ENCODE results near the gene SF3B3. TPM values are rescaled to one million over a fixed set of nuclear protein-coding genes. Genes with fewer than 3 reads are reported as not detected.
"Not testable (repeated sequence)": the region's sequence is repeated elsewhere in the genome, so short reads cannot be mapped to it uniquely, and the experiment has no call there.

Gene SF3B3
- total and polyA plus RNA-seq, 2 donors (not counting 1 experiment from before 2014, with no cell fraction given): 67.1 to 266 TPM

- H3K36me3 ChIP-seq (replicated peaks in 1 of 2; ENCODE audit: control extremely low read depth in 1 of 2, control insufficient read depth in 1 of 2, extremely low read depth in 1 of 2, insufficient read depth in 2 of 2, low read length in 1 of 2): peaks cover 8 to 23% of the 10 kb centered on the region in 2 experiments
- Mint-ChIP-seq H3K4me1 (peaks cover 44% of the 10 kb centered on the region), H3K27ac (peak within 1 kb of the TSS; percentile 96), H3K27me3 (no peaks in the 10 kb centered on the region), H3K4me3 (peak within 1 kb of the TSS; percentile 94), H3K9me3 (ENCODE audit: insufficient read depth) (no peaks in the 10 kb centered on the region)
- peak within 1 kb of the TSS; percentile 74 to 100 (median 87) for H3K4me3 ChIP-seq (ENCODE audit: control extremely low read depth in 1 of 5, extremely low read depth in 1 of 5, insufficient read depth in 1 of 5, low read depth in 2 of 5, low read length in 4 of 5)
- peaks cover 26 to 35% of the 10 kb centered on the region in 2 donors for H3K4me1 ChIP-seq (ENCODE audit: control insufficient read depth in 2 of 2, insufficient read depth in 2 of 2, low read length in 2 of 2)
- 0% methylated on average over 26 of the region's 36 CpGs for WGBS (ENCODE audit: insufficient coverage)
- no peak for TF ChIP-seq EZH2 (IDR thresholded peaks at IDR 0.05; ENCODE audit: borderline replicate concordance, insufficient read depth, low read depth, low read length, poor library complexity, severe bottlenecking)
- TF ChIP-seq CTCF (IDR thresholded peaks at IDR 0.05): no peak
- H3K79me2 ChIP-seq (ENCODE audit: control insufficient read depth, insufficient read depth, low read length): peaks cover 80% of the 10 kb centered on the region
- ChIA-PET POLR2A (interaction anchor here (0.7 to 2.6 kb wide), 5 partner anchors 14 to 1207 kb away, joined by 3 to 15 read pairs (median 5); no protein-coding TSS in a partner anchor), CTCF (interaction anchor here (0.6 to 1.1 kb wide), 5 partner anchors 8 to 225 kb away, joined by 3 to 6 read pairs (median 3); no protein-coding TSS in a partner anchor)
- H3K4me2 ChIP-seq (replicated peaks; ENCODE audit: low read depth, low read length, poor library complexity, severe bottlenecking): peak within 1 kb of the TSS; percentile 90
- no peaks in the 10 kb centered on the region for H3K9me3 ChIP-seq (ENCODE audit: control extremely low read depth in 1 of 3, control insufficient read depth in 2 of 3, insufficient read depth in 1 of 3, low read length in 2 of 3)
- DNase-seq (peak; percentile 94), ATAC-seq (ENCODE audit: low read depth) (peak; percentile 85)
- H3K27ac ChIP-seq (ENCODE audit: low read length in 2 of 2): peak within 1 kb of the TSS; percentile 85 to 92
- peak within 1 kb of the TSS; percentile 97 for H3K9ac ChIP-seq (ENCODE audit: low read length)
- peaks cover 11% of the 10 kb centered on the region for H4K20me1 ChIP-seq (ENCODE audit: control insufficient read depth, insufficient read depth, low read length, poor library complexity, severe bottlenecking)
- intact Hi-C loops (cut with micrococcal nuclease): loop anchor here (1.0 to 10.0 kb wide), 8 partner anchors 71 to 1482 kb away; partner anchors contain the start of genes AARS1, DDX19A, DHODH and EXOSC6
- peak within 1 kb of the TSS; percentile 97 for H2AFZ ChIP-seq (ENCODE audit: insufficient read depth, low read depth, low read length, poor library complexity, severe bottlenecking)
- H3K27me3 ChIP-seq (replicated peaks in 1 of 4; ENCODE audit: control extremely low read depth in 1 of 4, control insufficient read depth in 3 of 4, insufficient read depth in 4 of 4, low read length in 3 of 4): no peaks in the 10 kb centered on the region
Measured at GRCh38 chr16:70523076-70523742, 407 bp upstream of the SF3B3 start, which contains the start of gene COG4. Gene COG4 (minus strand): TSS chr16:70523554. CDS start chr16:70523543, 11 bp downstream.

DNA sequence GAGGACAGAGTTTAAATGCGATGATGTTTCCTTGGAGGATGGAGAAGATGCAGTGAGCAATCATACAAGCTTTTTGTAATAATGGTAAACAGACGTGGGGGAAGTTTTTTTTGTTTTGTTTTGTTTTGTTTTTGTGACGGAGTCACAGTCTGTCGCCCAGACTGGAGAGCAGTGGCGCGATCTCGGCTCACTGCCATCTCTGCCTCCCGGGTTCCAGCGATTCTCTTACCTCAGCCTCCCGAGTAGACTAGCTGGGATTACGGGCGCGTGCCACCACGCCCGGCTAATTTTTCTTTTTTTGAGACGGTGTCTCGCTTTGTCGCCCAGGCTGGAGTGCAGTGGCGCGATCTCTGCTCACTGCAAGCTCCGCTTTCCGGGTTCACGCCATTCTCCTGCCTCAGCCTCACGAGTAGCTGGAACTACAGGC lies 796 bp downstream of the SF3B3 start:
- WGBS (ENCODE audit: insufficient coverage): under 1% methylated on average over 17 of the region's 24 CpGs

More for the DNA sequence above, 796 bp downstream of the SF3B3 start:
- Histone ChIP-seq H2AFZ (ENCODE audit: insufficient read depth, low read depth, low read length, poor library complexity, severe bottlenecking) (peak overlapping the region; percentile 97), H3K4me2 (replicated peaks; ENCODE audit: low read depth, low read length, poor library complexity, severe bottlenecking) (peak overlapping the region; percentile 90), H3K4me3 (ENCODE audit: control extremely low read depth in 1 of 5, extremely low read depth in 1 of 5, insufficient read depth in 1 of 5, low read depth in 2 of 5, low read length in 4 of 5) (peak overlapping the region; percentile 74 to 100 (median 87)), H3K9ac (ENCODE audit: low read length) (peak overlapping the region; percentile 97), H3K36me3 (replicated peaks in 1 of 2; ENCODE audit: control extremely low read depth in 1 of 2, control insufficient read depth in 1 of 2, extremely low read depth in 1 of 2, insufficient read depth in 2 of 2, low read length in 1 of 2) (peaks cover 10 to 30% of the 10 kb centered on the region in 2 experiments), H3K79me2 (ENCODE audit: control insufficient read depth, insufficient read depth, low read length) (peaks cover 90% of the 10 kb centered on the region), H3K4me1 (ENCODE audit: control insufficient read depth in 2 of 2, insufficient read depth in 2 of 2, low read length in 2 of 2) (peaks cover 26 to 35% of the 10 kb centered on the region in 2 donors), H4K20me1 (ENCODE audit: control insufficient read depth, insufficient read depth, low read length, poor library complexity, severe bottlenecking) (peaks cover 22% of the 10 kb centered on the region), H3K27ac (ENCODE audit: low read length in 2 of 2) (peak overlapping the region; percentile 85 to 92)
- H3K9me3 ChIP-seq (ENCODE audit: control extremely low read depth in 1 of 3, control insufficient read depth in 2 of 3, insufficient read depth in 1 of 3, low read length in 2 of 3); DNase-seq; H3K27me3 ChIP-seq (replicated peaks in 1 of 4; ENCODE audit: control extremely low read depth in 1 of 4, control insufficient read depth in 3 of 4, insufficient read depth in 4 of 4, low read length in 3 of 4); H3K27me3 Mint-ChIP-seq; H3K9me3 Mint-ChIP-seq (ENCODE audit: insufficient read depth): not testable (repeated sequence)
- peak overlapping the region; percentile 96 for H3K27ac Mint-ChIP-seq
- intact Hi-C loops (cut with micrococcal nuclease): loop anchor here (5.0 to 10.0 kb wide), 3 partner anchors 72 to 1480 kb away; partner anchors contain the start of genes AARS1, DHODH, FCSK and PKD1L3
- peaks cover 53% of the 10 kb centered on the region for H3K4me1 Mint-ChIP-seq
- peak overlapping the region; percentile 94 for H3K4me3 Mint-ChIP-seq
- ChIA-PET CTCF (interaction anchor here (0.8 to 1.5 kb wide), 4 partner anchors 16 to 154 kb away, joined by 3 to 7 read pairs (median 3); no protein-coding TSS in a partner anchor), POLR2A (interaction anchor here (2.6 kb wide), 1 partner anchor 144 kb away, joined by 15 read pairs; no protein-coding TSS in a partner anchor)
- peak; percentile 8 for ATAC-seq (ENCODE audit: low read depth)
